ENCODE data around the gene SMYD1.

SMYD1 gene

DNA sequence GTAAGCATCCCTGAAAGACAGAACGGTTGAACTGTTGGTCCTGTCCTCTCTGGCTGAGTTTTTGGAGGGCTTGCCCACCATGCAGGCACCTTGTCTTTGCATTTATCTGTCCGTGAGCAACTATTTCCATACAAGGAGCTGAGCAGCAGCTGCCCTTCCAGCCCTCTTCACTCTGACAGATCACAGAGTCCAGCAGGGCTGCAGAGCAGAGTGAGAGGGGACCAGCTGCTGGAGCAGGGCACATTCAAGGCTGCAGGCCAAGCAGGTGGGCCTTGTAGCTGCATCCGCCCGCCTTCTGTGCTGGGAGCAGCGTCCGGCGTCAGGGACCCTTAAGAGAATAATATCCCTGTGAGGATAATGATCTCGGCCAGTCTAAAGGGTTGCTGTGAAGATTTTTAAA is 9.5 kb downstream of the SMYD1 start:
- TF ChIP-seq CTCF (IDR thresholded peaks at IDR 0.05; ENCODE audit: low read depth, low read length), result no peak
- no peak for DNase-seq (ENCODE audit: extremely low read depth, low read depth)

GRCh38 chr2:88078643-88079172 is 11.1 kb downstream of the SMYD1 start:
- TF ChIP-seq CTCF (IDR thresholded peaks at IDR 0.05; ENCODE audit: low read depth, low read length), result no peak
- no peak for DNase-seq (ENCODE audit: extremely low read depth, low read depth)

DNA sequence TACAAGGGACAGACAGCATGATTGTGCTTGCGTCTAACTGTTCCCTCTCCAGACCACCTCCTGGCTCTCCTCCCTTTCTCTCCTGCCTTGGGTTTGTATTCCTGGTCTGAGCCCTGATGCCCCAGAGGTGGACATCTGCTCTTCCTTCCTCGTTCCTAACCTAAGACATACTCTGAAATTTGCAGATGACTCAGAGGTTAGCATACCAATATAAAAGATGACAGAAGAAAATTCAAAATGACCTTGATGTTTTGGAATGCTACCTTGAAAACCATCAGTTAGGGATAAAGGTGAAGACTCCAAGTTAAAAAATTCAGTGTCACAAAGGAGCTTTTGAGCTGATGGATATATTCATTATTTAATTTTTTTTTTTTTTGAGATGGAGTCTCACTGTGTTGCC is 12.9 kb downstream of the SMYD1 start:
- no peak for DNase-seq (ENCODE audit: extremely low read depth, low read depth)
- no peak for TF ChIP-seq CTCF (IDR thresholded peaks at IDR 0.05; ENCODE audit: low read depth, low read length)

- DNase-seq (ENCODE audit: extremely low read depth, low read depth), result no peak
- no peak for TF ChIP-seq CTCF (IDR thresholded peaks at IDR 0.05; ENCODE audit: low read depth, low read length)
Observed at GRCh38 chr2:88081924-88082608, 14.4 kb downstream of the SMYD1 start.

DNA sequence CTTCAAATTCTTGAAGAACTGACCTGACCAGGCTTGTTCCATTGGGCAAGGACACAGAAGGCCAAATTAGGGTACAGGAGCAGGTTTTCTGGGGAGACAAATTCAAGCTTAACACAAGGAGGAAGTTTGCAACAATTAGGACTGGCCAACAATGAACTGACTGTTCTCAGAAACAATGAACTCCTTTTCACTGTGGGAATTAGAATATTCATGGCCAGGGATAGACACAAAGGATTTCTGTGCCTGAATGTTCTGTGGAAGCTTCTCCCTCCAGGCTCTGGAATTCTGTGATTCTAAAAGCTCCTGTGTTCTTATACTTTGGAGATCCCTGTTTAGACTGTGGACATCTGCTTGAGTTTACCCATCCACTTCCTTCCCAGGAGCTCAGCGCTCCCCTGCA is 15.2 kb downstream of the SMYD1 start:
- DNase-seq (ENCODE audit: extremely low read depth, low read depth), result no peak
- TF ChIP-seq CTCF (IDR thresholded peaks at IDR 0.05; ENCODE audit: low read depth, low read length), result no peak

DNA sequence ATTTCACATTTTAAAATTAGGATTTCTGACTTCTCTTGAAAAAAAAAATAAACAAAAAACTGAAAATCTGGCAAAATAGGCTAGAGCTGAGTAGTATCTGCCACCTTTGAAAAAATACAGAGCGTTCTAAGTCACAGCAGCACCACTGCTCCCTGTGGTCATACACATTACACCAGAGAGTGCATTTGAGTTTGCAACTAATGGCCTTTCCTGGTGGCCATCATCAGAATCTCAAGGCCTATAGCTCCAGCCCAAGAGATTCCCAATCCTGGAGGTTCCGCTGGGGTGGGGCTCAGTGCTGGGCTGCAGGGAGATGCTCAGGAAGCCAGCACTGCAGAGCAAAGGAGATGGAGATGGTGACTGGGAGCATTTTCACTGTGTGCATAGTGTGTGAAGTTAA is 17.5 kb downstream of the SMYD1 start:
- no peak for TF ChIP-seq CTCF (IDR thresholded peaks at IDR 0.05; ENCODE audit: low read depth, low read length)
- no peak for DNase-seq (ENCODE audit: extremely low read depth, low read depth)

DNA sequence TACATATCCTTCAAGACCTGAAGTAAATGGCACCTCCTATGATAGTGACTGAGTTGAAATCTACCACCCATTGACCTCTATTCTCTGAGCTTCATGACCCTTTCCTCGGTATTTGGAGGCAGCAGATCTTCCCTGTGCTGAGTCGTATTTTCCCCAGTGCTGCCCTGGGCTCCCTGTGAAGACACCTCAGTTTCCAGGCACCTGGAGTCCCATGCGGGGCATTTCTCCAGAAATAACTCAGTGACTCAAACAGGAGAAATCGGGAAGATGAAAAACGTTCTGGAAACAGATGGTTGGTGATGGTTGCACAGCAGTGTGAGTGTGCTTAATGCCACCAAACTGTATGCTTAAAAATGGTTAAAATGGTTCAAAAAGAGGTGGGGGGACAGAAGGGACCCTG is 18.0 kb downstream of the SMYD1 start:
- DNase-seq (ENCODE audit: extremely low read depth, low read depth), result no peak
- no peak for TF ChIP-seq CTCF (IDR thresholded peaks at IDR 0.05; ENCODE audit: low read depth, low read length)

Data from AG09319 (cell line).